ENCODE data around the gene PTPRD.

The PTPRD gene

GRCh38 chr9:8382777-8383527 lies 2229.8 kb downstream of the PTPRD start:
- H3K4me3 Mint-ChIP-seq = no peak overlapping the region
- no peaks in the 10 kb centered on the region for H3K36me3 Mint-ChIP-seq
- DNase-seq (ENCODE audit: low spot score in 2 of 2) = no peak

DNA sequence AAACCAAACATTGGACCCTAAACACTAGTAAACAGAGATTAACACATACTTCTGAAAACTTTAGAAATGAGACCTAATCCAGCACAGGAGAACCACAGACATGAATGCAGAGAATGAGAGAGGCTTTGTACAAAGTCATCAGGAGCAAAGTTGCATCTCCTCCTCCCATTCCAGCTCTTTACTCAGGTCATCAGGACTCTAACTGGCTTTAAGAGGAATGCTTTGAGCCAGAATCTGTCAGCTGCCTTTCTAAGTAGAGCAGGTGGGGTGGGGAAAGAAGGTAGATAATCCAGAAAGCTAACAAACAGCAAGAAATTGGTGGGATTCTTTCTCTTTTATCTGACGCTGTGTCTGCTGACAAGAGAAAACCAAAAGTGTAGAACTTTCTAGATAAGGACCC lies 2230.5 kb downstream of the PTPRD start:
- no peaks in the 10 kb centered on the region for H3K4me1 Mint-ChIP-seq
- no peaks in the 10 kb centered on the region for H3K9me3 Mint-ChIP-seq
- no peak overlapping the region for H3K27ac Mint-ChIP-seq
- H3K36me3 Mint-ChIP-seq = no peaks in the 10 kb centered on the region
- ATAC-seq (no peak), DNase-seq (ENCODE audit: low spot score in 2 of 2) (no peak)
- H3K4me3 Mint-ChIP-seq = no peak overlapping the region

More at GRCh38 chr9:8382777-8383527, 2229.8 kb downstream of the PTPRD start:
- no peaks in the 10 kb centered on the region for H3K4me1 Mint-ChIP-seq
- H3K9me3 Mint-ChIP-seq = no peaks in the 10 kb centered on the region
- no peak overlapping the region for H3K27ac Mint-ChIP-seq
- no peak for ATAC-seq

DNA sequence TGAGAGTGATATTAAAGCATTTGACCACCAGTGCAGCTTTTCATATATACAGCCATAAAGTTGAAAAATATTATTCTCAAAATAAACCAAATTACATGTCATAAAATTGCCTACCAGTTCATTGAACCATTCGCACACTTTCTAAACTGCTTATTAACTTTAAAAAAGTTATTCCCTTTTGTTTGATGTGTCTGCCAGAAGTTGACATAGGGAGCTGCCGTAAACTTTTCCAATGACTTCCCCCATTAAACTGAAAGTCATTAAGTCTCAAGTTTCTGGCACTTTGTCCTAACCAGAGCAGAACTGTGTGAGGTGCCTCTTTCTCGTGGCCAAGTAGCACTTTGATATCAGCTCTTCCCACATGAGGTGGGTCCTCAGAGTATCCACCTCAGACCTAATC lies 2231.2 kb downstream of the PTPRD start:
- ATAC-seq (no peak), DNase-seq (ENCODE audit: low spot score in 2 of 2) (no peak)
- H3K4me1 Mint-ChIP-seq = no peaks in the 10 kb centered on the region
- no peak overlapping the region for H3K27ac Mint-ChIP-seq
- H3K4me3 Mint-ChIP-seq = no peak overlapping the region
- no peaks in the 10 kb centered on the region for H3K9me3 Mint-ChIP-seq
- H3K36me3 Mint-ChIP-seq = no peaks in the 10 kb centered on the region

DNA sequence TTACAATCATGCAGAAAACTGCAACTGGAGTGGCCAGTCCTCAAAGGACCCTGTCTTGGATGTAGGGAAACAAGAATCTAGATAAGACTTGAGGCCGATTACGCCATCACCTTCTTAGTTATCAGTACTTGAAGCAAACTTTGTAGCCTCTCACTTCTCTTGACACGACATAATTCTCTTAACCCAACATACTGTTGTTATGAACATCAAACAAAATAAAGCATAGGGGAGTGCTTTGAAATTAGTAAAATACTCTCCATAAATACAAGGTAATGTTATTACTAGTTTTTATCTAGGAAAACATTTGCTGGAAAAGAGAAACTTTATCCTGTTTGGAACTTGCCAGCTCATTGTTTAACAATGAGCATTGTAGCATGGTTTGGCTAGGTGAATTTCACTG lies 2238.3 kb downstream of the PTPRD start:
- Mint-ChIP-seq H3K9me3 (no peaks in the 10 kb centered on the region), H3K4me3 (no peak overlapping the region), H3K36me3 (no peaks in the 10 kb centered on the region), H3K27ac (no peak overlapping the region), H3K4me1 (no peaks in the 10 kb centered on the region)
- ATAC-seq = no peak
- DNase-seq (ENCODE audit: low spot score in 2 of 2) = no peak

- DNase-seq (ENCODE audit: low spot score in 2 of 2) (no peak), ATAC-seq (no peak)
- H3K9me3 Mint-ChIP-seq = no peaks in the 10 kb centered on the region
- no peak overlapping the region for H3K4me3 Mint-ChIP-seq
- H3K36me3 Mint-ChIP-seq = no peaks in the 10 kb centered on the region
- no peak overlapping the region for H3K27ac Mint-ChIP-seq
- no peaks in the 10 kb centered on the region for H3K4me1 Mint-ChIP-seq
Observed at GRCh38 chr9:8371686-8372085, 2241.1 kb downstream of the PTPRD start.

- H3K4me1 Mint-ChIP-seq = peaks cover 12% of the 10 kb centered on the region
- ATAC-seq (peak; percentile 89), DNase-seq (ENCODE audit: low spot score in 2 of 2) (no peak)
- no peaks in the 10 kb centered on the region for H3K9me3 Mint-ChIP-seq
- peak overlapping the region; percentile 7 for H3K27ac Mint-ChIP-seq
- H3K36me3 Mint-ChIP-seq = no peaks in the 10 kb centered on the region
- H3K4me3 Mint-ChIP-seq = no peak overlapping the region
Observed at GRCh38 chr9:8366161-8366926, 2246.5 kb downstream of the PTPRD start.

- H3K36me3 Mint-ChIP-seq = no peaks in the 10 kb centered on the region
- H3K4me1 Mint-ChIP-seq = peaks cover 12% of the 10 kb centered on the region
- ATAC-seq (peak; percentile 56), DNase-seq (ENCODE audit: low spot score in 2 of 2) (no peak)
- no peaks in the 10 kb centered on the region for H3K9me3 Mint-ChIP-seq
- H3K27ac Mint-ChIP-seq = peak overlapping the region; percentile 7
- H3K4me3 Mint-ChIP-seq = peak overlapping the region; percentile 31
Observed at GRCh38 chr9:8365466-8366160, 2247.2 kb downstream of the PTPRD start.

- H3K4me3 Mint-ChIP-seq = peak overlapping the region; percentile 31
- H3K27ac Mint-ChIP-seq = peak overlapping the region; percentile 7
- H3K36me3 Mint-ChIP-seq = no peaks in the 10 kb centered on the region
- DNase-seq (ENCODE audit: low spot score in 2 of 2) (no peak), ATAC-seq (peak; percentile 80)
- H3K4me1 Mint-ChIP-seq = peaks cover 12% of the 10 kb centered on the region
- H3K9me3 Mint-ChIP-seq = no peaks in the 10 kb centered on the region
Observed at GRCh38 chr9:8365029-8365428, 2247.8 kb downstream of the PTPRD start.

DNA sequence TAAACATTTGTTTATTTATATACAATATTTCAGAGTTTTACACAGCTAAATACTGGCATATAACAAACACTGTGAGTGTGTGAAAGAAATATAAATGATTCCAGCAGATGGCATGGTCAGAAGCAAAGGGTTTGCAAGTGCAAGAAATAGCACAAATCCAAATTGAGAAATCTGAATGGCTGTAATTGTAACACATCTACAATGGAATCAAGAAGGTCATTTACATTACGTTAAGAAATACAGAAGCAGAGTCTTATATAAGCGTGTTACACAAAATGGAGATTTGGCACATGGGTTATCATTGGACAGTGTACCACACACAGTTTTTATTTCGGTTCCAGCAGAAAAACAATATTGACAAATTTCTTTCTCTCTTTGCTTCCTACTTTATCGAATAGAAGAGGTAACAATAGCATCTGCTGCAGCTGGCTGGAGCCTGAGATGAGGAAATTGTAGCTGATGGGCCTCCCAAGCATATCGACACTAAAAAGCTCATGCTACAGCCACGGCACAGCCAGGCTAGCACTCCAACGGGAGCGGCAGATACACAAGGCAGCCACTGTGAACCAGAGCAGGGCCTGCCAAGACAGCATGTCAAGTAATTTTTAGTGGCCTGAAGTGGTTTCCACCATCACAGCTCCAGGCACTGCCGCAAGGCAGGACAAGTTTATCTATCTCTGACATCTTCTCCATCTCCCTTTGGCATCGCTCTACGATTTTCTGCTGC lies 2248.6 kb downstream of the PTPRD start:
- DNase-seq (ENCODE audit: low spot score in 2 of 2) (no peak), ATAC-seq (no peak)
- no peak overlapping the region for H3K4me3 Mint-ChIP-seq
- H3K27ac Mint-ChIP-seq = peak overlapping the region; percentile 7
- no peaks in the 10 kb centered on the region for H3K36me3 Mint-ChIP-seq
- H3K4me1 Mint-ChIP-seq = peaks cover 12% of the 10 kb centered on the region
- H3K9me3 Mint-ChIP-seq = no peaks in the 10 kb centered on the region

- ATAC-seq = no peak
- H3K36me3 Mint-ChIP-seq = no peaks in the 10 kb centered on the region
- H3K27ac Mint-ChIP-seq = no peak overlapping the region
Observed at GRCh38 chr9:8362250-8362649, 2250.6 kb downstream of the PTPRD start.

DNA sequence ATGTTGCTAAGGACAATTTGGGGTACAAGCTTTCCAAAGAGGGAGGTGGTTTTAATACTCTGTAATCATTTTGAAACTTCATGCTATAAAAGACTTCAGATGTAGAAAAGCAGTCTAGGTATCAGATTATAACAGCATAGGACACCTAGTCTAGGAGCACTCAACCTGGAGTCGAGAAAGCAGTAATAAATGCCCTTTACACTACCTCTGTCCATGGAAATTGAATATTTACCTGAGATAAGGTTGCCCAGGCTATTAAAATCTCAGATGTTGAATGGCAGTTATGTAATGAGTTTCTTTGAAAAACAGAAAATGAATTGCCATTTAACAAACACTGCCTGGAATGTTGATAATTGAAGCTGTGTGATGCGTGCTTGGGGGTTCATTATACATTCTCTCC lies 2251.4 kb downstream of the PTPRD start:
- Mint-ChIP-seq H3K9me3 (no peaks in the 10 kb centered on the region), H3K27ac (no peak overlapping the region), H3K4me1 (peaks cover 9% of the 10 kb centered on the region), H3K36me3 (no peaks in the 10 kb centered on the region), H3K4me3 (no peak overlapping the region)
- ATAC-seq (no peak), DNase-seq (ENCODE audit: low spot score in 2 of 2) (no peak)

More at GRCh38 chr9:8362250-8362649, 2250.6 kb downstream of the PTPRD start:
- no peaks in the 10 kb centered on the region for H3K9me3 Mint-ChIP-seq
- no peak overlapping the region for H3K4me3 Mint-ChIP-seq
- DNase-seq (ENCODE audit: low spot score in 2 of 2) = no peak
- peaks cover 12% of the 10 kb centered on the region for H3K4me1 Mint-ChIP-seq

DNA sequence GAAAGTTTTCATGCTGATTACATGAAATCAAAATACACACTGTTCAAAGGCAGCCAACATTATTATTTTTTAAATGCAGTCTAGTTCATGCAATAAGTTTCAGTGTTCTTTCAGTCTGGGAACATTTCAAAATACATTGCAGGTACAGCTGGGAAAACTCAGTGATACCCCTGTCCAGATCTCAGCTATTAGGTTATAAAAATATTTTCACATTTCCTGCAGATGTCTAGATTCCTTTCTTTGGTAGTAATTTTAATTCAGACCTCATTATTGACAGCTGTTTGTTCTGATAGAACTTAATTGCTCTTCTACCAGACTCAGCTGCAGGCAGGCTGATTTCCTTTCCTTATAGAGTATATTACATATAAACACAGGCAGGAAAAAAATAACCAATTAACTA lies 2256.4 kb downstream of the PTPRD start:
- Mint-ChIP-seq H3K27ac (no peak overlapping the region), H3K36me3 (no peaks in the 10 kb centered on the region), H3K9me3 (no peaks in the 10 kb centered on the region), H3K4me3 (no peak overlapping the region), H3K4me1 (no peaks in the 10 kb centered on the region)
- ATAC-seq (no peak), DNase-seq (ENCODE audit: low spot score in 2 of 2) (no peak)

DNA sequence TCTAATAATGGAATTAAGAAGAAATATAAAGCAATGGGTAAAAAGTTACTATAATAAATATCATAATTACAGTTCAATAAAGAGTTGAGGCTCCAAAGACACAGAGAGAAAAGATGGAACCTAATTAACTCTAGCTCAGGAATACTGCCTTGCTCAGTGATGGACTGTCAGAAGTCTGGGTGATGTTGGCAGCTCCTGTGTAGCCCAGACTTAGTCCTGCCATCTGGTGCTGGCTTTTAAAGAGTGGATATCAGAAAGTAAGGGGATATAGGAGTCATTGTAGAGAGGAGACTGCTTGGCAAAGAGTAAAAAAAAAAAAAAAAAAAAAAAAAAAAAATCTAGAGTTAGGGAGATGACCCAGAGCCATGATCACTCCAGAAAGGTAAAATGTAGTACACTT lies 2261.4 kb downstream of the PTPRD start:
- H3K4me3 Mint-ChIP-seq = no peak overlapping the region
- no peaks in the 10 kb centered on the region for H3K9me3 Mint-ChIP-seq
- no peaks in the 10 kb centered on the region for H3K4me1 Mint-ChIP-seq
- DNase-seq (ENCODE audit: low spot score in 2 of 2) = no peak
- H3K27ac Mint-ChIP-seq = no peak overlapping the region
- ATAC-seq = no peak
- no peaks in the 10 kb centered on the region for H3K36me3 Mint-ChIP-seq

GRCh38 chr9:8349901-8350300 lies 2262.9 kb downstream of the PTPRD start:
- ATAC-seq (no peak), DNase-seq (ENCODE audit: low spot score in 2 of 2) (no peak)
- Mint-ChIP-seq H3K4me1 (no peaks in the 10 kb centered on the region), H3K4me3 (no peak overlapping the region), H3K27ac (no peak overlapping the region), H3K9me3 (no peaks in the 10 kb centered on the region), H3K36me3 (no peaks in the 10 kb centered on the region)

- DNase-seq (ENCODE audit: low spot score in 2 of 2) = no peak
- Mint-ChIP-seq H3K27ac (no peak overlapping the region), H3K4me3 (no peak overlapping the region), H3K36me3 (no peaks in the 10 kb centered on the region), H3K9me3 (no peaks in the 10 kb centered on the region), H3K4me1 (no peaks in the 10 kb centered on the region)
- ATAC-seq = no peak
Observed at GRCh38 chr9:8349376-8349775, 2263.4 kb downstream of the PTPRD start.

All from stimulated activated effector memory CD8-positive, alpha-beta T cell treated with anti-CD3 and anti-CD28 coated beads, Interleukin-12 subunit alpha, Interleukin-12 subunit beta, amount 100 ng/mL, for 72 hours (primary cell).